Cardiac septum (tissue), 1 donor: ENCODE results near the gene N4BP2. TPM values are rescaled to one million over a fixed set of nuclear protein-coding genes. Genes with fewer than 3 reads are reported as not detected.
"Not testable (repeated sequence)": the region's sequence is repeated elsewhere in the genome, so short reads cannot be mapped to it uniquely, and the experiment has no call there.

Experiments
- DNase-seq: peaks from one replicate; pipeline ENCODE4 v3.0.0-alpha.2; 2020; ENCODE audit warnings: low spot score
- intact Hi-C: fragments of 100-400 bp; cut with DNase I; formaldehyde crosslinking; loops from one replicate; pipeline ENCODE4 v1.14.0; 2022
- long read RNA-seq: library from polyadenylated mRNA; unstranded; transcript quantifications from one replicate; pipeline ENCODE4 v2.0.0, GENCODE V29; 2021
- total RNA-seq: library from RNA; stranded (reverse); fragmentation: NEBNext Ultra II Directional; extraction: Animal tissue kit (Norgen Biotek cat#: 25700); gene quantifications from one replicate; pipeline ENCODE4 v1.2.1, GENCODE V29; 2021
- donor health status: DM: no; HTN: no; CAD: no.

The N4BP2 gene
- total RNA-seq: 5.2 TPM
- long read RNA-seq, partial matches to known transcripts: 2 of 6 reads
- long read RNA-seq, other reads (novel, unspliced or antisense): 4 of 6 reads

DNA sequence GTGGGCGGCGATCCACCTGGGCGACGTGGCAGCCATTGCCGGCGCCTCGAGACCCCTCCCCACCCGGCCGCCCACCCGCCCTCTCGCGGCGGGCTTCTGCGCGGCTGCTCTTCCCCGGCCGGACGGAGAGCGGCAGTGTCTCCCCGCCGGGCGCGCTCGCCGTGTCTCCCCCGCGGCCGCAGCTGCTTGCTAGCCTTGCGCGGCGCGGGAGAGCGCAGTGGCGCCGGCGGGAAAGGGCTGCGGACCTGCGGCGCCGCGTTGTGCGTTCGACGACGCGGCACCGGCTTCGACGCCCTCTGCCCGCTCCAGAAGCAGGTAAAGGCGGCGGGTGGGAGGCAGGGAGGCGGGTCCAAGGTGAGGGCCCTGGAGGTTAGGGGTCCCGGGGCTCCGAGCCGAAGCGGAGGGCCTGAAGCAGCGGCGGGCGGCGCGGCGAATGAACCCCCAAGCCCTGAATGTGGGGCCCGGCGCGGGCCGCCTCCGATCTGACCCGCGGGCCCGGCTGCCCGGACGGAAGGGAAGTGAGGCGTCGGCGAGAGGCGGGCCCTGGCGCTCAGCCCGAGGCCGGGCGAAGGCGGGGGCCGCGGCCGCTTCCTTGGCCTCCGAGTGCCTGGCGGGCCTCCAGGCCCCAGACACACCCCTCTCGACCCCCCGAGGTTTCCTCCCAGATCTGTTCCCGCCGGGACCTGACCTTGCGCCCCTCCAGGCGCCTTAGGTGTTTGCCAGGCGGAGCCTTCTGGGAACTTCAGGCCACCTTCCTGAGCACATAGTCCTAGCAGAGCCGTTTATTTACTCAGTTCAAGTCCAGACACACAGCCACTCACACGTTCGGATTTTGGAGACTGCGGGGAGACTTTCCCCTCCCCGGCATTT, at the start of gene N4BP2:
TSS of gene N4BP2 (plus strand) at position 135 of the 870 bp plus-strand sequence. CDS start 40,491 bp downstream, outside the sequence.
- intact Hi-C loops: loop anchor here (1.0 to 5.0 kb wide), 6 partner anchors 80 to 600 kb away; partner anchors contain the start of genes LIAS, PDS5A, RPL9 and SMIM14
- DNase-seq: peak; percentile 90

GRCh38 chr4:40016007-40016406, 40.6 kb upstream of the N4BP2 start:
- intact Hi-C loops: no loop called here
- DNase-seq: no peak

DNA sequence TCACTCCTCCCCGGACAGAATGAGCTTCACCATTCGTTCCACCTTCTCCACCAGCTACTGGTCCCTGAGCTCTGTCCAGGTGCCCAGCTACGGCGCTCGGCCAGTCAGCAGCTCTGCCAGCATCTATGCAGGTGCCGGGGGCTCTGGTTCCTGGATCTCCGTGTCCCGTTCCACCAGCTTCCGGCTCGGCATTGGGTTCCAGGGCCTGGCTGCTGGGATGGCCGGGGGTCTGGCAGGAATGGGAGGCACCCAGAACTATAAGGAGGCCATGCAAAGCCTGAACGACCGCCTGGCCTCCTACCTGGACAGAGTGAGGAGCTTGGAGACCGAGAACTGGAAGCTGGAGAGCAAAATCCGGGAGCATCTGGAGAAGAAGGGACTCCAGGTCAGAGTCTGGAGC, 36.4 kb upstream of the N4BP2 start:
- intact Hi-C loops: no loop called here
- DNase-seq: no peak

DNA sequence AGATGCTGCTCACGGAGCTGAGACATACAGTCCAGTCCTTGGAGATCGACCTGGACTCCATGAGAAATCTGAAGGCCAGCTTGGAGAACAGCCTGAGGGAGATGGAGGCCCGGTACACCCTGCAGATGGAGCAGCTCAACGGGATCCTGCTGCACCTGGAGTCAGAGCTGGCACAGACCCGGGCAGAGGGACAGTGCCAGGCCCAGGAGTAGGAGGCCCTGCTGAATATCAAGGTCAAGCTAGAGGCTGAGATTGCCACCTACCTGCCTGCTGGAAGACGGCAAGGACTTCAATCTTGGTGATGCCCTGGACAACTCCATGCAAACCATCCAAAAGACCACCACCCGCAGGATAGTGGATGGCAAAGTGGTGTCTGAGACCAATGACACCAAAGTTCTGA, 35.5 kb upstream of the N4BP2 start:
- DNase-seq, intact Hi-C loops: not testable (repeated sequence)

DNA sequence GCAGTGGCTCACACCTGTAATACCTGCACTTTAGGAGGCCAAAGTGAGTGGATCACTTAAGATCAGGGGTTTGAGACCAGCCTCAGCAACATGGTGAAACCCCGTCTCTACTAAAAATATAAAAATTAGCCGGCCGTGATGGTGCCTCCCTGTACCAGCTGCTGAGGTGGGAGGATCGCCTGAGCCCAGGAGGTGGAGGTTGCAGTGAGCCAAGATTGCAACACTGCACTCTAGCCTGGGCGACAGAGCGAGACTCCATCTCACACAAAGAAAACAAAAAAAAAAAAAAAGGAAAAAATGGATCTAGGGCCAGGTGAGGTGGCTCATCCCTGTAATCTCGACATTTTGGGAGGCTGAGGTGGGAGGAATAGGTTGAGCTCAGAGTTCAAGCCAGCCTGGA, 32.6 kb upstream of the N4BP2 start:
- intact Hi-C loops, DNase-seq: not testable (repeated sequence)

DNA sequence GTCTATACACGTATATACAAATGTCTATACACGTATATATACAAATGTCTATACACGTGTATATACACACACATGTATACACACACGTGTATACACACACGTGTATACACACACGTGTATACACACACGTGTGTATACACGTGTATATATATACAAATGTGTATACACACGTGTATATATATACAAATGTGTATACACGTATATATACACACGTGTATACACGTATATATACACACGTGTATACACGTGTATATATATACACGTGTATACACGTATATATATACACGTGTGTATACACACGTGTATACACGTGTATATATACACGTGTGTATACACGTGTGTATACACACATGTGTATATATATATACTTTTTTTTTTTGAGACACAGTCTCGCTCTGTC, 23.9 kb upstream of the N4BP2 start:
- intact Hi-C loops: no loop called here

GRCh38 chr4:40033613-40034012, 23.0 kb upstream of the N4BP2 start:
- intact Hi-C loops: no loop called here
- no peak for DNase-seq

More for the DNA sequence above, 23.9 kb upstream of the N4BP2 start:
- DNase-seq: no peak

DNA sequence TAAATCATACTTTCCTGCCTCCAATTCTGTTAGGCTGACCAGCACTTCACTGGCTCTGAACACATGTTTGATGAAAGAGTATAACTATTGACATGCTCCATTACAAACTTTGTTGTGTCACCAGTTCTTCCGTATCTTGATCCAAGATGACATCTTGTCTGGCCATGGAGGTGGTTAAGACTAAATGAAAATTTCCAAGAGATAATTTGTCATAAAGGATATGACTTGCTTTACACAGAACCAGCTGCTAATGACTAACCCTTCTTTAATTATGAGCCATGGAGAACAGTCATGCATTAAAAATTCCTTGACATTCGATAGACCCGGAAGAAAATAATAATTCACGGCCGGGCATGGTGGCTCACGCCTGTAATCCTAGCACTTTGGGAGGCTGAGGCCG, 17.7 kb upstream of the N4BP2 start:
- no peak for DNase-seq
- intact Hi-C loops: no loop called here

DNA sequence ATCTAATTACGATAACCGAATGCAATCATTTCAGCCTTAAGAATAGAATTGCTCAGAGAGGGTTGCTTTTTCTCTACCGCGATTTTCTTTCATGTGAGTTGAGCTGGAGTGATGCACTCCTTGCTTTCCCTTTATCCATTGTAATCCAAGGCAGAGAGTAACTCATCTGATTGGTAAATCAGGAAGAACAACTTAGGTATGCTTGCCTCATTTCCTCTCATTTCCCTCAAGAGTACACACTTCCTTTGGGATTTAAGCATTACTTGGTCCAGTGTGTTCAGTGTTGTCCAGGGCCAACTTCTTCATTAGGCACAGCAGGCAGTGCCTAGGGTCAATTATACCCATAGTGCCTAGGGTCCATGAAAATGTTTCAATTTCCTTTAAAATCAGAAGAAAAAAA, 15.7 kb upstream of the N4BP2 start:
- no peak for DNase-seq
- intact Hi-C loops: no loop called here

DNA sequence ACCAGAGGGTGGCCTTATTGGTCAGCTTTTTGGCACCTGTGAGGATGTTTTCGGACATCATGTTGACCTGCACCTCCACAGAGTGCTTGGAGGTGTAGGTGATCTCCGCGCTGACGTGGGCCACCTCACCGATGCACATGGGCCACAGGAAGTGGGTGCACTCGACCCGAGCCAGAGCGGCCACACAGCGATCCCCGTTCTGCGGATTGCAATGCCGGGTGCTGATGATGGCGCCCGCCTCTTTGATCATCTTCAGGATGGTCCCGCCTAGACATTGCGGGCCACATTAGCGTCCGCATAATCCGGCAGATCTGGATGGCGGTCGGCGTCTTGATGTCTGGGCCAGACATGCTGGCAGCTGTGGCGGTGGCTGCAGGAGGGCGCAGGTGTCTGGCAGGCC, 12.9 kb upstream of the N4BP2 start:
- no peak for DNase-seq
- intact Hi-C loops: no loop called here

DNA sequence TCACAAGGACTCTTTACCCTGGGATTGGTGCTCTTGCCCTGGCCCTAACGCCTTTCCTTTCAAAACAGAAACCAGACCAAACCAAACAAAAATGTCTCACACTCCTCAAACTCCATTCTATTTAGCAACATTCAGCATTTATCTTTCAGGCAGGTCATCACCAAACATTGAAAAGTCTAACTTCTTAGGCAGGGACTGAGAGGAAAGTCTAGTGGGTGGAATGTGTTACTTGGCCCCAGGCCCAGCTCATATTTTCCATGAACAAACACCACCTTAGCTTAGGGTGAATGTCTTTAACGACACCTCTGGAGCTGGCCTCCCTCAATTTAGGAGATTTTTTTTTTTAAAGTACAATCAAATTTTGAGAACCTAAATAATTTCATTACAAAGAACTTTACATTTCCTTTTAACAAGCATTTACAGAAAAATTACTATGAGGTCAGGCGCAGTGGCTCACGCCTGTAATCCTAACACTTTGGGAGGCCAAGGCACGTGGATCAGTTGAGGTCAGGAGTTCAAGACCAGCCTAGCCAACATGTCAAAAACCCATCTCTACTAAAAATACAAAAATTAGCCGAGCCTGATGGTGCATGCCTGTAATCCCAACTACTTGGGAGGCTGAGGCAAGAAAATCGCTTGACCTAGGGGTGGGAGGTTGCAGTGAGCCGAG, 10.2 kb upstream of the N4BP2 start:
- intact Hi-C loops: no loop called here
- no peak for DNase-seq

GRCh38 chr4:40053161-40053560, 3.5 kb upstream of the N4BP2 start:
- intact Hi-C loops: no loop called here
- no peak for DNase-seq

DNA sequence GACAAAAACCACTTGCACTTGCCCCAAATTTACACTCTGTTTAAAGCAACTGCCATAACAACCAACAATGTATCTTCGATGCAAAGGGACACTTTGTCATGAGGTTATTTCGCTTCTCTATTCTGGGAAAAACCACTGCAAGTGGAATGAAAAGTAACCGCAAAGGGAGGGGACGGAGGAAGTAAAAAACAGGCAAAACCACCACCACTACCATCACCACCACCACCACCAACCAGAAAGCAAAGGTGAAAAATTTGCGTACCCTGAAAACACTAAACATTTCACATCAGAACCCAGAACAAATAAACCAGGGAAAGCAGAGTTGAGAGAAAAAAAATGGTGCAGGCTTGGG, 1.2 kb upstream of the N4BP2 start:
- no peak for DNase-seq
- intact Hi-C loops: loop anchor here (5.0 kb wide), 4 partner anchors 252 to 598 kb away; partner anchors contain the start of genes LIAS, RPL9, SMIM14 and UGDH

- intact Hi-C loops: loop anchor here (2.0 to 5.0 kb wide), 5 partner anchors 79 to 599 kb away; partner anchors contain the start of genes LIAS, PDS5A, RPL9 and SMIM14
- DNase-seq: peak; percentile 80
These were observed 561 bp upstream of the N4BP2 start for GRCh38 chr4:40055863-40056715.

- DNase-seq: peak; percentile 79
- intact Hi-C loops: loop anchor here (1.0 to 5.0 kb wide), 6 partner anchors 81 to 600 kb away; partner anchors contain the start of genes LIAS, PDS5A, RPL9 and SMIM14
These were observed 989 bp downstream of the N4BP2 start for GRCh38 chr4:40057586-40058091.

DNA sequence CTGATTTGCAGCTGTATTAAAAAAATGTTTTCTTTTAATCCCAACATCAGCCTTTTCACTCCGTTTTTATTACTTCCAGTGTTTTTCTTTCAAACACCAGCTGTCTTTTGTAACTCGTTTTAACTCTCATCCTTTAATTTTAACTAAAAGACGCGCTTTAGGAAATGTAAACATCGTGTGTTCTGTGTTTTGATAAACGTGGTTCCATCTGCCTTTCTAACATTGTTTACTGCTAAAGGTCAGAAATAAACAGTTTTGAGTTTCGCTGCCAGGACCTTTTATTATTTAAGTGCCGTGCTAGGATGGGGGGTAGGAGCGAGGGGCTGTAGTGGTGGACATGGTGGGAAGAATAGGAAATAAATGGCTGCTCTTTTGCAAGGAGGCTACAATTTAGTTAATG, 1.5 kb downstream of the N4BP2 start:
- no peak for DNase-seq
- intact Hi-C loops: loop anchor here (5.0 kb wide), 4 partner anchors 249 to 601 kb away; partner anchors contain the start of genes LIAS, RPL9, SMIM14 and UGDH

DNA sequence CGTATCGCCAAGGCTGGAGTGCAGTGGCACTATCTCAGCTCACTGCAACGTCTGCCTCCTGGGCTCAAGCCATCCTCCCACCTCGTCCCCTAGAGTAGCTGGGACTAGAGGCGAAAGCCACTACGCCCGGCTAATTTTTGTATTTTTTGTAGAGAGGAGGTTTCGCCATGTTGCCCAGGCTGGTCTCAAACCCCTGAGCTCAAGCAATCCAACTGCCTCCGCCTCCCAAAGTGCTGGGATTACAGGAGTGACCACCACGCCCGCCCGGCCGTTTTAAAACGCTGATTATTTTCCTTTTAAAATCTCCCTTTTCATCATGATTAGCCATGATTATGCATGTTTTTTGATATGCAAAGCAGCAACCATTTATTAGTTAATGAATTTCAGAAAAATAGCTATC, 2.2 kb downstream of the N4BP2 start:
- intact Hi-C loops: loop anchor here (5.0 kb wide), 4 partner anchors 248 to 602 kb away; partner anchors contain the start of genes LIAS, RPL9, SMIM14 and UGDH
- no peak for DNase-seq

DNA sequence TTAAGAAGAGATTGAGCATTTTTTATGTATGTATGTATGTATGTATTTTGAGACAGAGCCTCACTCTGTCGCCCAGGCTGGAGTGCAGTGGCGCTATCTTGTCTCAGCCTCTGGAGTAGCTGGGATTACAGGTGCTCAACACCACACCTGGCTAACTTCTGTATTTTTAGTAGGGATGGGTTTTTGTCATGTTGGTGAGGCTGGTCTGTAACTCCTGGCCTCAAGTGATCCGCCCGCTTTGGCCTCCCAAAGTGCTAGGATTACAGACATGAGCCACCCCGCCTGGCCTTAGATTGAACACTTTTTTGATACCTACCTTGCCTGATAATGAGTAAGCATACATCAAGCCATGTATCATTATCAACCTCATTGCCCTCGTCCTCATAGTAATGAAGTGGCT, 2.7 kb downstream of the N4BP2 start:
- intact Hi-C loops: loop anchor here (5.0 kb wide), 4 partner anchors 248 to 602 kb away; partner anchors contain the start of genes LIAS, RPL9, SMIM14 and UGDH
- DNase-seq: no peak

GRCh38 chr4:40065010-40065409, 8.4 kb downstream of the N4BP2 start:
- intact Hi-C loops: no loop called here
- no peak for DNase-seq
